H9 (cell line): ENCODE data around the gene PTAR1. TPM values are rescaled to one million over a fixed set of nuclear protein-coding genes. Genes with fewer than 3 reads are reported as not detected.

ENCODE experiments used
- DNase-seq: peaks from one replicate; pipeline ENCODE4 v3.0.0-alpha.2; 2017
- H2AFZ ChIP-seq: one replicate; pipeline ENCODE4 v1.6.1; 2013; ENCODE audit warnings: mild to moderate bottlenecking, low read length, control low read depth, moderate library complexity
- H2AK5ac ChIP-seq: 2 replicates; pipeline ENCODE4 v1.6.1; 2013; ENCODE audit warnings: low read length, control low read depth, mixed read lengths; ENCODE audit not compliant: insufficient read length
- H2BK120ac ChIP-seq: one replicate; pipeline ENCODE4 v1.6.1; 2013; ENCODE audit warnings: low read depth, mild to moderate bottlenecking, low read length, control low read depth, inconsistent platforms; ENCODE audit not compliant: poor library complexity, severe bottlenecking
- H2BK12ac ChIP-seq: 2 replicates; pipeline ENCODE4 v1.6.1; 2013; ENCODE audit warnings: low read length, control low read depth, mixed read lengths, low read depth; ENCODE audit not compliant: insufficient read length
- H2BK15ac ChIP-seq: 2 replicates; pipeline ENCODE4 v1.6.1; 2013; ENCODE audit warnings: low read depth, low read length, control low read depth
- H2BK20ac ChIP-seq: one replicate; pipeline ENCODE4 v1.6.1; 2013; ENCODE audit warnings: low read depth, mild to moderate bottlenecking, low read length, control low read depth, inconsistent platforms; ENCODE audit not compliant: poor library complexity, severe bottlenecking
- H2BK5ac ChIP-seq: 2 replicates; pipeline ENCODE4 v1.6.1; 2013; ENCODE audit warnings: low read length, control low read depth, mixed read lengths; ENCODE audit not compliant: insufficient read length
- H3K14ac ChIP-seq: 2 replicates; pipeline ENCODE4 v1.6.1; 2013; ENCODE audit warnings: low read length, control low read depth; ENCODE audit not compliant: insufficient read depth
- H3K18ac ChIP-seq: 2 replicates; pipeline ENCODE4 v1.6.1; 2013; ENCODE audit warnings: low read depth, mild to moderate bottlenecking, mixed read lengths, low read length, control low read depth; ENCODE audit not compliant: insufficient read length
- H3K23ac ChIP-seq: 2 replicates; pipeline ENCODE4 v1.6.1; 2013; ENCODE audit warnings: low read length, control low read depth, mixed read lengths, low read depth; ENCODE audit not compliant: insufficient read length
- H3K23me2 ChIP-seq: 2 replicates; pipeline ENCODE4 v1.6.1; 2013; ENCODE audit warnings: low read depth, mild to moderate bottlenecking, mixed read lengths, low read length, control low read depth; ENCODE audit not compliant: insufficient read length, poor library complexity, severe bottlenecking
- H3K27ac ChIP-seq: 2 replicates; pipeline ENCODE4 v1.5.1; 2013; ENCODE audit warnings: low read length, control low read depth, mixed read lengths, low read depth; ENCODE audit not compliant: insufficient read length
- H3K27me3 ChIP-seq: 2 replicates; pipeline ENCODE4 v1.6.1; 2013; ENCODE audit warnings: low read length, control low read depth, inconsistent platforms; ENCODE audit not compliant: insufficient read depth
- H3K4ac ChIP-seq: 2 replicates; pipeline ENCODE4 v1.6.1; 2013; ENCODE audit warnings: low read depth, mild to moderate bottlenecking, control low read depth, inconsistent platforms, low read length, moderate library complexity
- H3K4me1 ChIP-seq: 2 replicates; pipeline ENCODE4 v1.6.1; 2013; ENCODE audit warnings: low read length, control low read depth, inconsistent platforms; ENCODE audit not compliant: insufficient read depth
- H3K4me2 ChIP-seq: 2 replicates; pipeline ENCODE4 v1.6.1; 2013; ENCODE audit warnings: low read length, control low read depth, mixed read lengths; ENCODE audit not compliant: insufficient read length, insufficient read depth
- H3K56ac ChIP-seq: 2 replicates; pipeline ENCODE4 v1.6.1; 2013; ENCODE audit warnings: low read depth, mild to moderate bottlenecking, mixed read lengths, low read length, control low read depth; ENCODE audit not compliant: insufficient read length
- H3K79me1 ChIP-seq: 2 replicates; pipeline ENCODE4 v1.6.1; 2013; ENCODE audit warnings: low read depth, mild to moderate bottlenecking, moderate library complexity, low read length, control low read depth, inconsistent platforms; ENCODE audit not compliant: insufficient read depth, poor library complexity, severe bottlenecking
- H3K79me2 ChIP-seq: 2 replicates; pipeline ENCODE4 v1.6.1; 2013; ENCODE audit warnings: low read length, control low read depth, inconsistent platforms; ENCODE audit not compliant: insufficient read depth
- H3K9ac ChIP-seq: 2 replicates; pipeline ENCODE4 v1.6.1; 2013; ENCODE audit warnings: low read length, control low read depth, mixed read lengths; ENCODE audit not compliant: insufficient read length; ENCODE audit errors: extremely low read depth
- H3K9me3 ChIP-seq: one replicate; pipeline ENCODE4 v1.6.1; 2013; ENCODE audit warnings: low read depth, low read length, inconsistent platforms; ENCODE audit not compliant: control insufficient read depth
- H3T11ph ChIP-seq: one replicate; pipeline ENCODE4 v1.6.1; 2013; ENCODE audit warnings: mild to moderate bottlenecking, low read length, control low read depth, inconsistent platforms
- H4K20me1 ChIP-seq: one replicate; pipeline ENCODE4 v1.6.1; 2013; ENCODE audit not compliant: control insufficient read depth, insufficient read length, insufficient read depth
- H4K5ac ChIP-seq: 2 replicates; pipeline ENCODE4 v1.6.1; 2013; ENCODE audit warnings: low read depth, mild to moderate bottlenecking, mixed read lengths, low read length, control low read depth; ENCODE audit not compliant: insufficient read length
- H4K8ac ChIP-seq: replicated peaks from 2 replicates; pipeline ENCODE4 v1.6.1; 2013; ENCODE audit warnings: low read length, control low read depth, mixed read lengths, low read depth; ENCODE audit not compliant: insufficient read length
- H4K91ac ChIP-seq: 2 replicates; pipeline ENCODE4 v1.6.1; 2013; ENCODE audit warnings: low read depth, mild to moderate bottlenecking, moderate library complexity, mixed read lengths, low read length, control low read depth; ENCODE audit not compliant: insufficient read length
- H3K27ac Mint-ChIP-seq, 3 experiments: 2 replicates in 2 of 3; 3 replicates in 1 of 3; pipeline ENCODE4 v1.8.0; 2020 to 2021; ENCODE audit warnings: mixed read lengths in 3 of 3, mild to moderate bottlenecking in 1 of 3, moderate library complexity in 1 of 3
- H3K27me3 Mint-ChIP-seq: 2 replicates; pipeline ENCODE4 v1.8.0; 2021; ENCODE audit warnings: low read depth, mild to moderate bottlenecking, moderate library complexity, mixed read lengths
- H3K36me3 Mint-ChIP-seq, 3 experiments: 2 replicates in 2 of 3; 3 replicates in 1 of 3; pipeline ENCODE4 v1.8.0; 2020 to 2021; ENCODE audit warnings: low read depth in 3 of 3, mixed read lengths in 3 of 3; ENCODE audit not compliant: insufficient read depth in 1 of 3
- H3K4me1 Mint-ChIP-seq, 2 experiments: 2 replicates each; pipeline ENCODE4 v1.8.0; 2020; ENCODE audit warnings: mixed read lengths in 2 of 2
- H3K4me3 Mint-ChIP-seq, 2 experiments: 2 replicates in 1 of 2; 3 replicates in 1 of 2; pipeline ENCODE4 v1.8.0; 2020 to 2021; ENCODE audit warnings: mild to moderate bottlenecking in 2 of 2, mixed read lengths in 2 of 2, moderate library complexity in 1 of 2
- H3K9me3 Mint-ChIP-seq, 2 experiments: 2 replicates in 1 of 2; 3 replicates in 1 of 2; pipeline ENCODE4 v1.8.0; 2020; ENCODE audit warnings: mild to moderate bottlenecking in 2 of 2, mixed read lengths in 2 of 2, moderate library complexity in 1 of 2
- CTCF ChIP-seq: fragments of 200-600 bp; sonication (generic); conservative IDR thresholded peaks from 3 replicates; pipeline ENCODE4 v1.8.0; 2021; ENCODE audit warnings: antibody characterized with exemption, mild to moderate bottlenecking
- WGBS: extraction: QIAGEN DNeasy Blood & Tissue Kit; methylation state at CpG from one replicate; pipeline ENCODE4 v1.1.7; 2013; ENCODE audit warnings: missing lambda C conversion rate, low lambda C conversion rate, mixed read lengths; ENCODE audit not compliant: insufficient read length; ENCODE audit errors: extremely low coverage; 5-methylcytosine and 5-hydroxymethylcytosine counted together
- total RNA-seq: library from RNA; stranded (reverse); gene quantifications from 2 replicates; pipeline ENCODE4 v1.2.1, GENCODE V29; 2021

Gene PTAR1
- total RNA-seq, 1 experiment from 2014 or later, result 117 TPM

- no peak overlapping the region for H3T11ph ChIP-seq
- H3K27ac ChIP-seq, result no peak overlapping the region
- no peak overlapping the region for H2BK15ac ChIP-seq
- Mint-ChIP-seq H3K4me1 (no peaks in the 10 kb centered on the region; a peak in 1 of 4 replicates), H3K27me3 (no peaks in the 10 kb centered on the region), H3K27ac (no peak overlapping the region), H3K36me3 (peaks cover 0 to 7% (median 0%) of the 10 kb centered on the region in 3 experiments; a peak in 3 of 7 replicates), H3K4me3 (no peak overlapping the region), H3K9me3 (peaks cover 0 to 5% of the 10 kb centered on the region in 2 experiments; a peak in 2 of 5 replicates)
- no peak overlapping the region for H2AFZ ChIP-seq
- no peaks in the 10 kb centered on the region for H3K79me2 ChIP-seq
- H2BK12ac ChIP-seq, result no peak overlapping the region
- H3K27me3 ChIP-seq, result no peaks in the 10 kb centered on the region
- H4K5ac ChIP-seq, result no peak overlapping the region
- no peak for DNase-seq
- no peak overlapping the region for H2BK20ac ChIP-seq
- H2BK5ac ChIP-seq, result no peak overlapping the region
- no peaks in the 10 kb centered on the region for H3K4me1 ChIP-seq
- no peak overlapping the region for H2AK5ac ChIP-seq
- H2BK120ac ChIP-seq, result no peak overlapping the region
- no peak overlapping the region for H3K14ac ChIP-seq
- H4K20me1 ChIP-seq, result no peaks in the 10 kb centered on the region
- no peaks in the 10 kb centered on the region for H3K9me3 ChIP-seq
- H3K4ac ChIP-seq, result no peak overlapping the region
- H3K9ac ChIP-seq, result no peak overlapping the region
- no peak overlapping the region for H3K4me2 ChIP-seq
- WGBS, result no CpG with 5 or more reads among the region's 4 CpGs
- H3K56ac ChIP-seq, result no peak overlapping the region
- H4K8ac ChIP-seq, result no peak overlapping the region
- no peaks in the 10 kb centered on the region for H3K23me2 ChIP-seq
- no peak for TF ChIP-seq CTCF
- no peak overlapping the region for H4K91ac ChIP-seq
- no peak overlapping the region for H3K18ac ChIP-seq
- no peak overlapping the region for H3K23ac ChIP-seq
- no peaks in the 10 kb centered on the region for H3K79me1 ChIP-seq
Measured at GRCh38 chr9:69771775-69772418, 12.1 kb upstream of the PTAR1 start.
